Urinary bladder (tissue), 4 donors: ENCODE data around the gene MYH9. TPM values are rescaled to one million over a fixed set of nuclear protein-coding genes. Genes with fewer than 3 reads are reported as not detected.

Source experiments
- DNase-seq: peaks from one replicate; pipeline ENCODE4 v3.0.0-alpha.2; 2015; ENCODE audit errors: extremely low spot score
- H3K27ac ChIP-seq: one replicate; pipeline ENCODE4 v1.5.1; 2013; ENCODE audit warnings: low read depth, mild to moderate bottlenecking, moderate library complexity
- H3K36me3 ChIP-seq: one replicate; pipeline ENCODE4 v1.6.1; 2013; ENCODE audit warnings: mild to moderate bottlenecking, moderate library complexity; ENCODE audit not compliant: insufficient read depth
- H3K4me1 ChIP-seq: one replicate; pipeline ENCODE4 v1.6.1; 2013; ENCODE audit warnings: mild to moderate bottlenecking, moderate library complexity; ENCODE audit not compliant: insufficient read depth
- H3K4me3 ChIP-seq: one replicate; pipeline ENCODE4 v1.5.1; 2013; ENCODE audit warnings: low read depth, low read length
- WGBS: extraction: QIAGEN DNeasy Blood & Tissue Kit; methylation state at CpG from one replicate; pipeline ENCODE4 v1.1.7; 2013; 5-methylcytosine and 5-hydroxymethylcytosine counted together
- polyA plus RNA-seq: library from polyadenylated mRNA; stranded (reverse); fragments of 200-250 nt; gene quantifications from one replicate; pipeline ENCODE4 v1.2.3, GENCODE V29; 2013
- total RNA-seq: library from RNA; depleted of rRNA; stranded (reverse); fragments of >200 nt; gene quantifications from one replicate; pipeline ENCODE4 v1.2.3, GENCODE V29; 2014
- donor health status: healthy with polysubstance abuse.
- donor health status: healthy.

MYH9 gene
- total and polyA plus RNA-seq, 2 donors, result 150 to 258 TPM

DNA sequence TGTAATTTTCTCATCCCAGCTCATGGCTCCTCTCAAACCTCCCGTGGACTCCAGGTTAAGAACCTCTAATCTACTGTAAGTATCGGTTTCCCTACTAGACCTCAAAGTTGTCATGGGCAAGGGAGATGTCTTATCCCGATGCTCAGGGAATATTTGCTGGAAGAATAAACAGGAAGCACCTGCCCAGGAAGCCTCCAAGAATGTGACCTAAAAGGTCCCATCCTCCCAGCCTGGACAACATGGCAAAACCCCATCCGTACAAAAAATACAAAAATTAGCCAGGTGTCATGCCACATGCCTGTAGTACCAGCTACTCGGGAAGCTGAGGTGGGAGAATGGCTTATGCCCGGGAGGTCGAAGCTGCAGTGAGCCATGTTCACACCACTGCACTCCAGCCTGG lies 72.4 kb downstream of the MYH9 start:
- WGBS, result 71% methylated on average over 7 of the region's 7 CpGs
- H3K4me3 ChIP-seq, result no peak overlapping the region
- H3K4me1 ChIP-seq, result no peaks in the 10 kb centered on the region
- no peak overlapping the region for H3K27ac ChIP-seq
- no peak for DNase-seq
- peaks cover 19% of the 10 kb centered on the region for H3K36me3 ChIP-seq

DNA sequence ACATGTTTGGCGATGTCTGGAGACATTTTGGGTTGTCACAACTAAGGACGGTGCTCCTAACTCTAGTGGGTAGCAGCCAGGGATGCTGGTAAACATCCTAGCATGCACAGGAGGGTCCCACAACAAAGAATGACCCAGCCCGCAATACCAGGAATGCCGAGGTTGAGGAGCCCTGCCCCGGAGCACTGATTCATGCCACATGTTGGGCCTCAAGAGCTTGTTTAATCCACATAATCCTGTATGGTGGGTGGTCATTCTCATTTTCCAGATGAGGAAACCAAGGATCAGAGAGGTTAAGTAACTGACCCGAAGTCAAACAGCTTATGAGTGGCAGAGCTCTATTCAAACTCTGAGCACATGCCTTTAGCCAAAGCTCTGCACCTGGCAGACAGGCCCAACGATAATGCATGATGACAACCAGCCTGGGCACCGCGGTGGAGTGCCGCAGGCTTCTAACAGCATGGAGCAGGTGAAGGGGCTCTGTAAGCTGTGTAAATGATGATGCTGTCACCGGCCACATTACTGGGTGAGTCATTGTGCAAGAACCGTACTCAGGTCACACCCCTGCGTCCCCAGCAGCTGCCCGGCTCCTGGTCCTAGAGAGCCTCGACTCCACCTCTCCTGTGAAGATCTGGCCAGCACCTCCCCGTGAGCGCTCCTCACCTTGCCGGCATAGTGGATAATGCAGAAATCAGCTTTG lies 76.2 kb downstream of the MYH9 start:
- no peak overlapping the region for H3K27ac ChIP-seq
- peaks cover 18% of the 10 kb centered on the region for H3K36me3 ChIP-seq
- WGBS, result 77% methylated on average over 18 of the region's 18 CpGs

DNA sequence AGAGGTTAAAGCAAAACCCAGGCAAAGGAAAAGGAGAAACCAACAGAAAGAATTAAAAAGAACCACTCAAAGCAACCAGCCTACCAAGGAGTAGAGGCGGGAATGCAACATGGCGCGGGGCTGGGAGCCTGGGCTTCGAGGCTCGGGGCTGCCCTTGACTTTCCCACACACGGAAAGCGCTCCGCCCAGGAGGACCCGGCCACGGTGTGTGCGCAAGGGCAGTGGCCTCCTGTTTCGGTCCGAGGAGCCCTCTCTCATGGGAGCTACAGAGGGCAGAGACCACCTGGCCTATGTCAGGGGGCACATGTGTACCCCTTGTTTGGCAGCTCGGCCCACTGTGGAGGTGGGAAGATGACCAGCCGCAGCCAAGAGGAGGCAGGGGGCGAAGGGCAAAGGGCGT lies 78.9 kb downstream of the MYH9 start:
- Histone ChIP-seq H3K4me1 (no peaks in the 10 kb centered on the region), H3K36me3 (peaks cover 21% of the 10 kb centered on the region), H3K4me3 (no peak overlapping the region), H3K27ac (no peak overlapping the region)
- 93% methylated on average over 17 of the region's 17 CpGs for WGBS
- no peak for DNase-seq

More for the DNA sequence above, 76.2 kb downstream of the MYH9 start:
- DNase-seq, result no peak
- no peak overlapping the region for H3K4me3 ChIP-seq
- H3K4me1 ChIP-seq, result no peaks in the 10 kb centered on the region

DNA sequence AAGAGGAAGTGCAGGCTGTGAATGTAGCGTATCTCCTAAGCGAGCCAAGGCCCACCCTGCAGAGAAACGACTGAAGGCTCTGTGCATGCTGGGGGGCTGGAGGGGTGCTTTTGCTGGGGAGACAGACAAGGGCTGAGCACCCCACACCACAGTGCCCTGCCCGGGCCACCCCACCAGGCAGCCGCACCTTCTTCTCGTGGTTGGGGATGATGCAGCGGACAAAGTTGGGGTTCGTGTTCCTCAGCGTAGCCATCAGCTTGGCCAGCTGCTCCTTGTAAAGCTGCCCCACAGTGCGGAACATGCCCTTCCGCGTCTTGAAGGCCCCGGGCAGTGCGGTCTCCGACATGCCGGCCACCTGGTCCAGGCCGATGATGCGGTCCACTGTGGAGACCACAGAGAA lies 81.5 kb downstream of the MYH9 start:
- Histone ChIP-seq H3K4me1 (no peaks in the 10 kb centered on the region), H3K36me3 (peaks cover 18% of the 10 kb centered on the region), H3K27ac (no peak overlapping the region), H3K4me3 (no peak overlapping the region)
- WGBS, result 85% methylated on average over 18 of the region's 18 CpGs
- DNase-seq, result no peak

DNA sequence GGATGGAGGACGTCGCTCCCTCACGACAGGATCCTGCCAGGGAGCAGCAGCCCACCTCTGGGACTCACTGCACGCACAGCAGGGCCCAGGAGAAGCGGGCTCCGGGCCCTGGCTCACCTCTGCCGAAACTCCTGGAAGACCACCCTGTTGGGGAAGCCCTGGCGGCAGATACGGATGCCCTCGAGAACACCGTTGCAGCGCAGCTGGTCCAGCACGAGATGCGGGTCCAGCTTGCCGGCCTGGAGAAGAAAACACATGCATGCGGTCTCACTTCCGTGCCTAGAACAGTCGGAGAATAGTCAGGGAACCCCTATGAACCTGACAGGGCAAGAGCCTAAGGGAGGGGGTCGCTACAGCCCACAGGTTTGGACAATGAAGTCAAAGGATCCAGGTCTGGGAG lies 82.0 kb downstream of the MYH9 start:
- no peak for DNase-seq
- Histone ChIP-seq H3K4me1 (no peaks in the 10 kb centered on the region), H3K36me3 (peaks cover 14% of the 10 kb centered on the region), H3K27ac (no peak overlapping the region), H3K4me3 (no peak overlapping the region)
- 87% methylated on average over 19 of the region's 19 CpGs for WGBS

DNA sequence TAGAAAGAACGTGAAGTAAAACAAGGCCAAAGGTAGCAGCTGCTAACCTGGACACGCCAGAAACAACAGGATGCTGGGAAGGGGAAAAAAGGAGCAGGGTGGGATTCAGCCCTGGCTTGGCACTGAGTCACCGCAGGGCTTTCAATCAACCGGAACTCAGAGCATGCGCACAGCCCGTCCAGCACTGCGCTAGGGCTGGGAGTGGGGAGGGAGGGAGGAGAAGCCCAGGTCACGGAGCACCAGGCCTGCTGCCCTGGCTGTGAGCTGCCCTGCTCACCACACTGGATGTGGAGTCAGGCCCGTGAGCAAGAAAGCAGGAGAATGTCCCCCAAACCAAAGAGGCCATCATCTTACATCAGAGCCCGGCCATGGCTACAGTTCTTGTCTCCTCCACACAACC lies 83.3 kb downstream of the MYH9 start:
- WGBS, result 58% methylated on average over 10 of the region's 10 CpGs
- Histone ChIP-seq H3K27ac (no peak overlapping the region), H3K36me3 (peaks cover 16% of the 10 kb centered on the region), H3K4me1 (no peaks in the 10 kb centered on the region), H3K4me3 (no peak overlapping the region)
- DNase-seq, result no peak

DNA sequence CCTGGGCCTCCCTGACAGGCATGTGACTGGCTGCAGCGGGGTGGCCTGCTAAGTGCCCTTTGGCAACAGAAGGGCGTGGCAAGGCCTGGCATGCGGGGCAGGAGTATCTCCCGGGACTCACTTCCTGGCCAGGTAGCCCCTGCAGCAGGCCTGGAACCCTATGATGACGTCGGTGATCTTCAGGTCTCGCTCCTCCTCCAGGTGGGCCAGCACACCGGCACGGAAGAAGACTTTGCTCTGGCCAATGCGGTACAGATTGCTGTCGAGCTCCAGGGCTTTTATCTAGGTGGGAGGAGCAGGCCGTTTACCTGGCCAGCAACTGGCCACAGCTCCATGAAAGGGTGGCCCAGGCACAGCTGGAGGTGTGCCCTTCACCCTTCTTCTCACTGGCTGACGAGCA lies 83.9 kb downstream of the MYH9 start:
- no peaks in the 10 kb centered on the region for H3K4me1 ChIP-seq

DNA sequence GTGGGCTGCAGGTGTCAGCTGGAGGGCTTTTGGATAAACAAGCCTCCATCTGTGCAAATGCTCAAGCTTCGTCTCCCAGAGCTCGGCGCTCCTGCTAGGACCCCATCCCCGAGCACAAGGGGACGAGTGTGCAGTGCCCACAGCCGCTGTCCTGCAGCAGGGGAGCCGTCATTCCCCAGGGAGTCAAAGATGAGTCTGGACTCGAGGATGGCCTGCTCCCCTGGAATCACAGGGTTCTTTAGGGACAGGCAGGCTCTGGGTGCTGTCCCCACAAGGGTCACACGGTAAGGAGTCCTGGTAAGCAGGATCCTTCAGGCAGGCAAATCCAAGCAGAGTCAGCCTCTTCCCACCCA lies 84.7 kb downstream of the MYH9 start:
- Histone ChIP-seq H3K27ac (no peak overlapping the region), H3K4me3 (no peak overlapping the region), H3K4me1 (no peaks in the 10 kb centered on the region), H3K36me3 (peaks cover 12% of the 10 kb centered on the region)
- DNase-seq, result no peak
- WGBS, result 68% methylated on average over 9 of the region's 9 CpGs

More for the DNA sequence above, 83.9 kb downstream of the MYH9 start:
- H3K36me3 ChIP-seq, result peaks cover 15% of the 10 kb centered on the region
- WGBS, result 76% methylated on average over 13 of the region's 13 CpGs
- DNase-seq, result no peak
- H3K4me3 ChIP-seq, result no peak overlapping the region
- peak overlapping the region; percentile 39 for H3K27ac ChIP-seq

DNA sequence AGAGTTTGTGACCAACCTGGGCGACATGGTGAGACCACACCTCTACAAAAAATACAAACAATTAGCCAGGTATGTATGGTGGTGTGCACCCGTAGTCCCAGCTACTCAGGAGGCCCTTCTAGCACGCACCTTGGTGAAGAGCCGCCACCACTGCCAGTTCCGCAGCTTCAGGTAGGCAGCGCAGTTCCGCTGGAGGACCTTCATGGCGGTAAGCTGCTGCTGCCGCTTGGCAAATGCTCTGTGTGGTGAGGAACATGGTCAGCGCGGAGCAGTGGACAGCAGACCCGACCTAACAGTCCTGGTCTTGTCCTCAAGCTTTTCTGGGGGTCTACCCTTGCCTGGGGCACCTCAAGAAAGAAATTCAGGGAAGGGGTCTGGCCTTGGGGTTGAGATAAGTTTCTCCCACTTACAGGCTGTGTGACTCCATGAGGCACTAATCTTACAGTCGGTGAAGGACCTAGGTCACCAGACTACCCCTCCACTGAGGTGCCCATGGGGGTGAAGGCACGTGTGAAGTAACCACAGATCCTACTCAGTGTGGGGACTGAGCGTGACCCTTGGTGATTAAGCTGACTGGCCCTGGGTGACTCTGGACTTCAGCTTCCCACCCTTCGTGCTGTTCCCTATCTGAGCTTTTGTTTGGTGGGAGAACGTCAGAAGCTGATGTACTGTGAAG lies 85.2 kb downstream of the MYH9 start:
- H3K4me3 ChIP-seq, result no peak overlapping the region
- 79% methylated on average over 17 of the region's 17 CpGs for WGBS
- no peak overlapping the region for H3K27ac ChIP-seq
- H3K36me3 ChIP-seq, result peaks cover 12% of the 10 kb centered on the region
- H3K4me1 ChIP-seq, result no peaks in the 10 kb centered on the region
- DNase-seq, result no peak

DNA sequence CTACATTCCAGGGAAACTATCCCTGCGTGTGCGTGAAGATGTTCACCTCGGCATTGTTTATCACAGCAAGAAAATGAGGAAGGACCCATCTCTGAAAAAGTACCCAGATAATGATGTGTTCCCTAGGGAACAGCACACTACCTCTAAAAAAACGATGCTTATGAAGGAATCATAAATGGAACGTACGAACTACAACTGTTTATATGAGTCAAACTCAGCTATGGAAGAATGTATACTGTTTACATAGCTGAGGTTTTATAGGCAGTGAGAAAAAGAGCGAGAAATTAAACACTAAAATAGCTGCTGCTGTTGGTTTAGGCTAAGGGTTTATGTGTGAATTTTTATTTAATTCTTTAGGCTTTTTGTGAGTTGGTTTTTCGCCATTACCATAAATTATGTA lies 85.9 kb downstream of the MYH9 start:
- no peak overlapping the region for H3K4me3 ChIP-seq
- DNase-seq, result no peak
- H3K4me1 ChIP-seq, result no peaks in the 10 kb centered on the region
- H3K27ac ChIP-seq, result no peak overlapping the region
- peaks cover 12% of the 10 kb centered on the region for H3K36me3 ChIP-seq
- WGBS, result 33% methylated on average over 8 of the region's 8 CpGs

DNA sequence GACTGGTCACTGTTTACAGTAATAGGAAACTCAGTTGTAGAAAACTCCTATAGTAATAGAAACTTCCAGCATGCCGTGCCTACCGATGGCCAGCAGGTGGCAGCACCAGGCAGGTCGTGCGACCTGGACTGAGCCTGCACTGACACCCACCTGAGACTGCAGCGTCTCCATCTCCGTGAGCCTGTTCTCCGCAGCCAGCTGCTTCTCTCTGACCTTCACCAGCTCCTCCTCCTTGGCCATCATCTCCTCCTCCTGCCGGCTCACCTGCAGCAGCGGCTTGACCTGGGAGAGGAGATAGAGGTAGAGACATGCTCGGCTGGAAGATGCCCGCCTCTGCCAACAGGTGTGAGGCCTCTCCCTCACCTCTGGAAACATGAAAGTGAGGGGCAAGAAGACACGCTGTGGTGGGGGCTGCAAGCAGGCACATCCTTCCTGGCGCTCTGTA lies 86.4 kb downstream of the MYH9 start:
- H3K36me3 ChIP-seq, result peaks cover 12% of the 10 kb centered on the region

DNA sequence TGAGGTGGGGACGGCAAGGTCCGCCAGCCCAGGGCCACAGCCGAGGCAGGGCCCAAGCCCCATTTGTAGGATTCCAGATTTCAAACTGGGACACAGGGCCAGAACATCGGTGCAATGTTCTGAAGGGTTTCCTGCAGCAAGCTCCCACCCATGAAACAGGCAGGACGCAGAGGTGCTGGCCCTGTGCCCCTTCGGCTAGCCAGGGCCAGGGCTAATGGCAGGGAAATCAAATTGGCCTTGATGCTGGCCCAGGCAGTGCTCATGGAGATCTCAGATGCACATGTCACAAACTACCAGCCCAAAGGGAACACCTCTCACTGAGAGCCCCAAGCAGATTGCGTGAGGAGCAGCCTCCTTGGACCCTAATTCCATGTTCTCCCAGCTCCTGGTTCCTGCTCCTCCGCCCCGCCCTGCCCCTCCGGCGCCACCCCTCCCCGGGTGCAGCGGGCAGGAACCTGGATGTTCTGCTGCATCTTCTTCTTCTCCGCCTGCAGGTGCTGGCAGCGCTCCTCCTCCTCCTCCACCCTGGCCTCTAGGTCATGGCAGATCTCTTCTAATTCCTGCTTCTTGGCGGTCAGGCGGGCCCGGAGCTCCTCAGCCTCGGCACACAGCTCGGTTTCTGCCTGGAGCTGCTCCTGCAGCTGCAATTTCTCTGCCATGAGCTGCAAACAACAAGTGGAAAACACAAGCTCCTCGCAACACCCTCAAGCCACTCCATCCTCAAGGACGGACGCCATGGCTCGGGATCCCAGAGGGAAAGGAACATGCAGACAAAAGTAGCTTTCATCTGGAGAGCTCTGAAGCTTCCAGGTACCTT lies 87.2 kb downstream of the MYH9 start:
- H3K36me3 ChIP-seq, result peaks cover 10% of the 10 kb centered on the region
- 85% methylated on average over 24 of the region's 24 CpGs for WGBS
- H3K4me3 ChIP-seq, result no peak overlapping the region
- no peak for DNase-seq
- no peak overlapping the region for H3K27ac ChIP-seq
- no peaks in the 10 kb centered on the region for H3K4me1 ChIP-seq

More for the DNA sequence above, 86.4 kb downstream of the MYH9 start:
- H3K4me3 ChIP-seq, result no peak overlapping the region
- H3K4me1 ChIP-seq, result no peaks in the 10 kb centered on the region
- H3K27ac ChIP-seq, result no peak overlapping the region
- WGBS, result 18% methylated on average over 13 of the region's 13 CpGs
- DNase-seq, result no peak

DNA sequence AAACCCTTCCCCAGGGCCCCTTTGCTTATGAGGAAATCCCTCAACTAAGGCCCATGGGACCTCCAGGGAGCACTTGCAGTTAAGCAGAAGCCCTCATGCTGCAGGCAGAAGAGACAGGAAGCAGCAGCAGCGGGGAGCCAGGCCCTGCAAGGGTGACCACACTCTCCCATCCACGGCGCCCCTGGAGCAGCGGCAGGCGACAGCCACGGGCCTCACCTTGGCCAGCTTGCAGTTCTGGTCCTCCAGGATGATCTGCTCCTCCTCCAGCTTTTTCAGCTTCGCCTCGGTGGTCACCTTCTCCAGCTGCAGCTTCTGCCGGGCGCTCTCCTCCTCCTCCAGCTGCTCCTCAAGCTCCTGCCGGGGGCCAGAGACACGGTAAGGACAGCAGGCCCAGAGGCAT lies 87.9 kb downstream of the MYH9 start:
- Histone ChIP-seq H3K27ac (no peak overlapping the region), H3K4me3 (no peak overlapping the region), H3K36me3 (peaks cover 13% of the 10 kb centered on the region), H3K4me1 (no peaks in the 10 kb centered on the region)
- no peak for DNase-seq
- 86% methylated on average over 12 of the region's 12 CpGs for WGBS

DNA sequence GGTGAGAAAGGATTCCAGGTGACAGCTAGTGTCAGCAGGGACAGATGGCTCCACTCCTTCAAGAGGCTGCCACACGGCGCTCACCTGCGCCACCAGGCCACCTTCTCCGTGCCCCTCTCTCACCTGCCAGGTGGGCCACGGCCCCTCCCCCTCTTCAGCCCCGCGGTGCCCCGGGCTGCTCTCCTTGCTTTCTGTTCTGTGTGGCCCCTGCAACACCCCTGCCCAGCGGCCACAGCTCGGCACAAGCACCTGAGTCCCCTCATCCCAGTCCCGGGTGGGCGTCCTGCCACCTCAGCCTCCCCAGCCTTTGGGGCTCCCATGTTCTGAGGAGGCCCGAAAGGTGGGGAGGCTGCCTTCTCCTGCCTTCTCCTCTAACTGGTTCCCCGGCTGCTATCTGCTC lies 88.5 kb downstream of the MYH9 start:
- Histone ChIP-seq H3K4me1 (no peaks in the 10 kb centered on the region), H3K27ac (no peak overlapping the region), H3K36me3 (peaks cover 16% of the 10 kb centered on the region), H3K4me3 (no peak overlapping the region)
- DNase-seq, result no peak
- WGBS, result 88% methylated on average over 14 of the region's 14 CpGs
